Measurements from ENCODE around the gene CDV3.

CDV3 gene

DNA sequence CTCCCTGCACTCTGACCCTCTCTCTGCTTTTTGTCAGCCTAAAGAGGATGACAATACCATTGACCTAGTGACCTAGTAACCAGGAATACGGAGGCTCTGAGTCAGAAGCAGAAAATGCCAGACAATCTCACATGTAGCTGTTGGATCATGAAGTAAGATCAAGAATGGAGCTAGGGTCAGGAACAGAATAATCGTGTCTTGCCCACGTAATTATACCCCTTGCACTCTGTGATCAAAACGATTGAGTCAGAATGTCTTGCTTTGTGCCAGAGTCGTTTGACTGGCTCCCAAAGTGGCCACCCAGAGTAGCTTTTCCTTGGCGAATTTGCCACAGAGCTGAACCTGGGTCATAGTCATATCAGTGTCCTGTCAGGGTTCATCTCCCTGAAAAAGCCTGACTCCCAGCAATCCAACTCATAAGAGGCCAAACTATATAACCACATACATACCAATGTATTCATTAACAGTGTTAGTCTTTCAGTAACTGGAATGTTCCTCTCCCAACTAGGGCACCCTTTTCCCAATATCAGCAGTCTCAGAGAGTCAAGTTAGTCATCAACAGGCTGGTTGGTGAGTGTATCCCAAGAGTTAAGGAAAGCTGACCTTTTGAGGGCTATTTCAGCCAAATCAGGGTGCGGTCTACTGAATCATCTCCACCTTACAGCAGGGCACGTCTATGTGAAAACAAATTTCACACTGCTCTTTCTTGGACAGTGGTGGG, 5.0 kb upstream of the CDV3 start:
- DNase-seq (ENCODE audit: low spot score), result peak; percentile 72

DNA sequence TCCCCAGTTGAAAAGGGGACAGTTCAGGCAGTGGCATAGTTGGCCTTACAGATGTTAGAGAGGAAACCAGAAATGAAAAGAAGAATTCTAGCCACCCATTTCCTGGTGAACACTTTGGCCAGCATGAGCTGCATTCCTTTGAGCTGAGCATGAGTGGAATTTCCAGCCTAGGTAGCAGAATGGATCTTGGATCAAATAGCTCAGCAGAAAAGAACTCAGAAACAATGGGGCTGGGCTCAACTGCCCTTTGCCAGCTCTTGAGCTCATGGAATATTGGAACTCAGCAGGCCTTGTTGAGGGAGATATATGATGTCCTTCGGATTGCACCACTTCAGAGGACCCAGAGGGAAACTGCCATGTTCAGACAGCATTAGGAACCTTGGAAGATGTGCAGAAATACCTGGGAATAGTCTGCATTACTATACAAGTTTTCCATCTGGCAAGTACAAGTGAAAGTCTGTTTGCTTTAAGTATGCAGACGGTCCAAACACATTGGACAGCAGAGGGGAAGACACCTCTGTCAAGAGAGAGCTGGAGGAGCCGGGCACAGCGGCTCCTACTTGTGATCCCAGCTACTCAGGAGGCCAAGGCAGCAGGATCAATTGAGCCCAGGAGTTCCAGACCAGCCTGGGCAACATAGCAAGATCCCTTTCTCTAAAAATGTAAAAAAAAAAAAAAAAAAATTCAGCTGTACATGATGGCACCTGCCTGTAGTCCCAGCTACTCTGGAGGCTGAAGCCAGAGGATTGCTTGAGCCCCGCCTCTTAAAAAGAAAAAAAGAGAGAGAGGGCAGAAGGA, 3.1 kb upstream of the CDV3 start:
- DNase-seq (ENCODE audit: low spot score), result peak; percentile 24

DNA sequence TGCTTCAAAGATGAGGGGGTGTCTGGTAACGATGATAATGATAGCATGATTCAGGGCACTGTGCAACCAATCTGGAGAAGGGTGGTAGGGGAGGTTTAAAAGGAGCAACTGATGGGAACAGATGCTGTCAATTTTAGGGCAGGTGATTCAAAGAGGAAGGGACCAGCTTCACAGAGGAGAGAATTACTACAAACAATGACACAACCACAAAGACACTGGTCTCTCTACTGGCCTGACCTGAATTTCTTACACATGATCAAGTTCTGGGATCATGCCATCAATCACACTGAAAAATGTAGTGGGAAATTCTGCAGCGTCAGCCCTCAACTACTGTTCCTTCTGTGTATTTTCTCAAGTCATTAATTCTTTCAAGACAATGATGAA, 2.6 kb upstream of the CDV3 start:
- no peak for DNase-seq (ENCODE audit: low spot score)

DNA sequence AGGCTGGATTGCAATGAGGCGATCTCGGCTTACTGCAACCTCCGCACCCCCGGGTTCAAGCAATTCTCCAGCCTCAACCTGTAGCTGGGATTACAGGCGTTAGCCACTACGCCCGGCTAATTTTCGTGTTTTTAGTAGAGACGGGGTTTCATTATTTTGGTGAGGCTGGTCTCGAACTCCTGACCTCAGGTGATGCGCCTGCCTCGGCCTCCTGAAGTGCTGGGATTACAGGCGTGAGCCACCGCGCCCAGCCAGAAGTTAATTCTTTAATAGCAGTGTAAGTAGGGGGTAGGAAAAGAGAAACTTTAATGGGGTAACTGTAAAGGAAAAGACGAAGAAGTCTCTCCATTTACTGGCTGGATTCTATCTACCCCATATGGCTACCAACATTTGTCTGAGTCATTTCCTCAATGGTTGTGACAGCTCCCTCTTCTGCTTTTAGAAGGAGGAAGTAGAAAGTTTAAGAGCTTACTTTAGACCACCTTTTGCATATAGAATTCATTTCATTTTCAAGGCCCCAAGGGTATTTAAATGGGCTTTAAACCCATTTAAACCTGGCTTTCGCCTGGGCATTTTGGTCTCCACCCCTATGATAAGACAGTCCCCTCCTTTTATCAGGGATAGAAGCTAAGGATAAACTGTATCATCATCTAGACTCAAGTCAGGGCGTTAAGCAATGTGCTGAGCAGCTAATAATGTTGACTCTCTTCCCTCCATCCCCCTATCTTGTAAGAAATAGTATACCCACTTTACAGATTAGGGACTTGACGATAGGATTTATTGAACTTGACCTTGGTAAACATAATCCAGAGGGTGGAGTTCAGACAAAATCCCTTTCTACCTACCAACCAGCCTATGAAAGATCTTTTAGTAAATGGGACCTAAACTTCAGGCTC, 1.1 kb upstream of the CDV3 start:
- no peak for DNase-seq (ENCODE audit: low spot score)

DNA sequence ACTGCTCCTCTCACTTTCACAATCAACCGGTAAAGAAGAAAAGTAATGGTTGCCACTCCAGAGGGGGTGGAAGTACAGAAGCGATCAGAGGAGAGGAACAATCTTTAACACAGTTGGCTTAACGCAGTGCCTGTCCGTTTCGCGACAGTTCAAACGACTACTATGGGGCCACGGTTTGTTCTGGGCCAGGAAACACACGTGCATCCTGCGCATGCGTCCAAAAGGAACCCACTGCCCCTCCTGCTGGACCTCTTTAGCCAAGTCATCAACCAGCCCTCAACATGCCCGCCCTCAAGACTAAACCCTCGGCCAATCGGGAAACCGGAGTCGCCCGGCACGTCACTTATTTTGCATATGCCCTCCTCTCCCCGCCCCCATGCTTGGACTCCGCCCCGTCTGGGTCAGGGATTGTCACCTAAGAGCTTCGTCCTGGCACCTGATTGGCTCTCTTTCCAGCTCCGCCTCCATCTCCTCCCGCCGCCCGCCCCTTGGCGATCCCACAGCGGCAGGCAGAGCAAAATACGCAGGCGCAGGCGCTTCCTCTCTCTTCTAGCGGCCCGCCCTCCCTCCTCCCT, 345 bp upstream of the CDV3 start:
- DNase-seq (ENCODE audit: low spot score), result peak; percentile 88

DNA sequence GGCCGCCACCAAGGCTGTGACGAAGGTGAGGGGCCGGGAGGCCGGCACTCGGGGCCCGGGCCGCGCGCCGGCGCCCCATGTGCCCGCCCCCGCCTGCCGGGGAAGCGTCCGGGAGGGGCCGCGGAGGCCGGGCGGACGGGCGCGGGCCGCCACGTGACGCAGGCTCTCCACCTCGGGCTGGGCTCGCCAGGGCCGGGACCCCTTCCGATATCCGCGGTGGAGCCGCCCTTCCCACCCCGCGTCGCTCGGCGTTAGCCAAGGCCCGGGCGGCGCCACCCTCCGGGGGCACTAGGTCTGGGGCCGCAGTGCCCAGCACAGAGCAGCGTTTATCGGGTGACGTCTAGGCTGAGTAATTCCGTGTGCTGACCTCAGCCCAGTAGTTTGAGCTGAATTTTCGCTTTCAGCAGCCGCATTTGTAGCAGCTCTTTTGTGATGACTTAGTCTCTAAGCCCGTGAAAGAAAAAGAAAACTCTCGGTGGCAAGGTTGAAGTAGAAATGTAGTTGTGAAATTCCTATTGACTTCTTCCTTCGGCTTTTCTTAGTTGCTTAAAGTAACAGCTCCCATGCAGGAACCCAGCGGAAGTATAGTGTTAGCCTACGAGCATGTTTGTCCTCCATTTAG, 885 bp downstream of the CDV3 start:
- peak; percentile 34 for DNase-seq (ENCODE audit: low spot score)

DNA sequence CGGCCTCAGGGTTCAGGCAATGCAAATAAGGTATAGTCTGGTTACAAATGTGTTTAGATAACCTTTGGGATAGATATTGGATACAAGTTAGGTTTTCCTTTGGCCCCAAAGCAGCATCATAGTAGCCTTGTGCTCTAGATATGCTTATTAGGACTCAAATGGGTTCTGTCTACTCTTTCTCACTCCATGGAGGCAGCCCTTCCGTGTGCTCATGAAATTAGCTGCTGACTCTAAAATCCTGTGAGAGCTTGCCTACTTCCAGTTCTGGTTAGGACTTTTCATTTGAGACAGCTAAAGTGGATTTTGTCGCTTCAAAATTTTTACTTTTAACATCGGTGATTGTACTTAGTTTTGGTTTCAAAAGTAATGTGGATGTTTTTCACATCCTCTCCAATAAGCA, 1.6 kb downstream of the CDV3 start:
- no peak for DNase-seq (ENCODE audit: low spot score)

DNA sequence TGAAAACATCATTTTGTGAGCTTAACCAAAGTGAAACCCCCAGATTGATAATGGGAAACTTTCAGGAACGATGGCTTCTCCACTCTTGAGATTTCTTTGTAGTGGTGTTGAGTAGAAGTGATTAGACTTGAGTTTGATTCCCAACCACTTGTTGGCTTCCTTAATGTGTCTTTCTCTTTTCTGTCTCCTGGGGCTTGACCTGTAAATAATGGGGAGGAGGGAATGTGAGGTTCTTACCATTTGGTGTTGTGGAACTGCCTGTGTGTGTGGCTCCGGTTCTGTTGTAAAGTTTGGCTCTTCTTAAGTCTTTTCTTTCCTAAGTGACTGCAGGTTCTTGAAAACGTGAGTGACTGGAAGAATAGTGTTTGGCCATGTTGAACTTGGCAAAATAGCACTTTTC, 2.7 kb downstream of the CDV3 start:
- DNase-seq (ENCODE audit: low spot score), result no peak

DNA sequence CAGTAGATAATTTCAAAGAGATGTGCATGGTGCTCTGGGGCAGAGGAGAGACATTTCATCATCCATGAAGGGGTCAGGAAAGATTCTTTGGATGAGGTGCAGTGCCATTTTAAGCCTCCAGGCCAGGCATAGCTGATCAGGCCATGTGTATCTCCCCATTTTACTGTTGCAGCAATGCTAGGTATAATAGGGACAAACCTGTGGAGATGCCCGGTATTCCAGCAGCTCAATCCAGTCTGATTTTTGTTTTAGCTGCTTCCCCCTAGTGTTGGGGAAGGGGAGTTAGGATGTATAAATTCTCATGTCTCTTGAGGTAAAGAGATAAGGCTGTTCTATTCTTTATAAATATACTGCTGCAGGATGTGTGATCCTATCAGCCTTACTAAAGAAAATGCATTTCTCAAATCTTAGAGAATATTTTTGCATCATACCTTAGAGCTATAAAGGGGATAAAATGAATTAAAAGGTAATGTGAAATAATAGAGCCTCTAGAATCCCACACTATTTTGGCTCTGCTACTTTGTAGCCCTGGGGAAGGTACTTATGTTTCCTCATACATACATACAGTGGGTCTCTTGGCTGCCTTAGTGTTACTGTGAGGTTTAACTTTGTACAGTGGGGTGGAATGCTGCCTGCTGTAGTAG, 5.2 kb downstream of the CDV3 start:
- DNase-seq (ENCODE audit: low spot score), result peak; percentile 48

DNA sequence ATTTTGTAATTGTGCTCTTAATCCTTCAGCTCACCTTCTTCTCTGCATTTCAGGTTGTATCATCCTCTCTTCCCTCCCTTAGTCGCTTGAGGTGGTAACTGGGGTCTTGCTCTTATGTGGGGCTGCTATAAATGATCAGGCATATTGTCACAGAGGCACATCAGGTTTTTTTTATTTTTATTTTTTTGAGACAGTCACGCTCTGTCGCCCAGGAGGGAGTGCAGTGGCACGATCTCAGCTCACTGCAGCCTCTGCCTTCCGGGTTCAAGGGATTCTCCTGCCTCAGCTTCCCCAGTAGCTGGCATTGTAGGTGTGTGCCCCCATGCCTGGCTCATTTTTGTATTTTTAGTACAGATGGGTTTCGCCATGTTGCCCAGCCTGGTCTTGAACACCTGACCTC, 9.9 kb downstream of the CDV3 start:
- DNase-seq (ENCODE audit: low spot score), result no peak

DNA sequence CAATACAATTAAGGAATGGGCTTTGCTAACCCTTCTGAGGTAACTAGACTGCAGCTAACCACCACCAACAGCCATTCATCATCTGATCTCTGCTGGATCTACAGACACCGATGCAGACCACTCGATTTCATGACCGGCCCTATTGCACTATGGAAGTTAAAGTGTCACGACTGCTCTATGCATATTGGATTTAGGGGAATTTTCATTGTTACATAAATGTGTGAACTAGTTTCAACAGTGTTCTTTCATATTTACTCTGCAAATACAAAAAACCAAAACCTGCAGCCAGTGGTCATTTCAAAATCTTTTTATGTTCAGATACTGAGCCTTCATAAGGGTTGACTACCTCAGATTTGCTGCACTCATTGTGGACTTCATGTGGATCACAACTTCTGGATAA, 14.5 kb downstream of the CDV3 start:
- DNase-seq (ENCODE audit: low spot score), result no peak

DNA sequence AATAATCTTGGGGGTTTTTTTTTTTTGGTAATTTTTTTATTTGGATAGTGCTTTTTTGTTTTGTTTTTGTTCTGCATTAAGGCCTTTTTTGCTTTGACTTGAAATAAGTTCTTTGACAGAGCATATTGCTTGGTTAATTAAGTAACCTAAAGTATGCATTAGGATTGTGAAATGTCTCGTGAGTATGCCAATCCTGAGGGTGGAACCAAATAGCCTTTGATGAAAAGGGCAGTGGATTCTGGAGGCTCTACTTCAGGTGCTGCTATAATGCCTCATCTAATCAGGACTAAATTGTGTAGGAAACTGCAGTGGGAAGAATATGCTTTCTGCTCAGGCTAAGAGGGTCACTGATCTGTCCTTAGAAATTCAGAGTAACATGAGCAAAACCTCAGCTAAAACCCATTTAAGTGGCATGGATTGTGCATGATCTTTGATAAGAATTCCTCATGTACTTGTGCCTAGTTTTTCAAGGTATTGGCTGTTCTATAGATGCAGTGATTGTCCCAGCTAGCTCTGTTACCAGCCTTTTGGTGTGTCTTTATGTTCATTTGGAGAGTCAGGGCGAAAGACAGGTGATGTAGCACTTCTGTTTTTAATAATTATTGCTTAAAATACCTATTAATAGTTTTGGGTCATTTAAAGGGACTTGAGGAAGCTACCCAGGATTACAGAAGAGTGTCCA, 15.4 kb downstream of the CDV3 start:
- no peak for DNase-seq (ENCODE audit: low spot score)

DNA sequence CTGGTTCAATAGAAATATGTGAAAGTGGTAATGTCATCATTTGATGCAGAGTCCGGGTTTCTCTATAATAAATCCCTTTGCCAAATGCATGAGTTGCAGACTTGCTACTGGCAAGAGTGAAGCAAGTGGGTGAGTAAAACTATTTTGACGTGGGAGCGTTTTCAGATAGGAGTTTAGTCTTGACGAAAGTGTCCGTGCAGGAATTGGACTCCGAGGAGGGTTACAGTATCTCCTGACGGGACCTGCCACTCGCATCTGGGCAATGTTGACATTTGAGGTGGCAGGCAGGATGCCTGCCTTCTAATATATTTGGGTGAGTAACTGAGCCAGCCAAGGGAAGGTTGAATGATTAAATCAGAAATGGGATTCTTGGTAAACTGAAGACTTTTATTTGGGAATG, 16.0 kb downstream of the CDV3 start:
- no peak for DNase-seq (ENCODE audit: low spot score)

DNA sequence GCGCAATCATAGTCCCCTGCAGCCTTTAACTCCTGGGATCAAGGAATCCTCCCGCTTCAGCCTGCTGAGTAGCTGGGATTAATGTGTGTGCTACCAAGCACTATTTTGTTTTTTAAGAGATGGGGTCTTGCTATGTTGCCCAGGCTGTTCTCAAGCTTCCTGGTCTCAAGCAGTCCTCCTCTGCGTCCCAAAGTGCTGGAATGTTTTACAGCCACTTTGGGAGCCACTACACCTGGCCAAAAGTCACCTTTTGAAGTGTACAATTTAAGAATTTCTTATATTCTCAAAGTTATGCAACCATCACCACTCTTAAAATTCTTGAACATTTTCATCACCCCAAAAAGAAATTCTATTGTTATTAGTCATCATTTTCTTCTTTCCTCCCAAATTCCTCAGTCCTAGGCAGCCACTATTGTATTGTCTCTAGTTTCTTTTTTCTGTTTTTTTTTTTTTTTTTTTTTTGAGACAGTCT, 17.8 kb downstream of the CDV3 start:
- DNase-seq (ENCODE audit: low spot score), result peak; percentile 29

DNA sequence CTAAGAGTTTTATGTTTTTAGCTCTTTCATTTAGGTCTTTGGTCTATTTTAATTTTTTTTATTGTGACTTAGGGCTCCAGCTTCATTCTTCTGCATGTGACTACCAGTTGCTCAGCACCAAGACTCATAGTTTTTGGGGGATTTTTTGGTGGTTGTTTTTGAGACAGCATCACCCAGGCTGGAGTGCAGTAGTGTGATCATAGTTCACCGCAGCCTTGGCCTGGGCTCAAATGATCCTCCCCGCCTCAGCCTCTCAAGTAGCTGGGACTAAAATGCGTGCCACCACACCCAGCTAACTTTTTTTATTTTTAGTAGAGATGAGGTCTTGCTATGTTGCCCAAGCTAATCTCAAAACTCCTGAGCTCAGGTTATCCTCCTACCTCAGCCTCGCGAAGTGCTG, 19.4 kb downstream of the CDV3 start:
- no peak for DNase-seq (ENCODE audit: low spot score)

DNA sequence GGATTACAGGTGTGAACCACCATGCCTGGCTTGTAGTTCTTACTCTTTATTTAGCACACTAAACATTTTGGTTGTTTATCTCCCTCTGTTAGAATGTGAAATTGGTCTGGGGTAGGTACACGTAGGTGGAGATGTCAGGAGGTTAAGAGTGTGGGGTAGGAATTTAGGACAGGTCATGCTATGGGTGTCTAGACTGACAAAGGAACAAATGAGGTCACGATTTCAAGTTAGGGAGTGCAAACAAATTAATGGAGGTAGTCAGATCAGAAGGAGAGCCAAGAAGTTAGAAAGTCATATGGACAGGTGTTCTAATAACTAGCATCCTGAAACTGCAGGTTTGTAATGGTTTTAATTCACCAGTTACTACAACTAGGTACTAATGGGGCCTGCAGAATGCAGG, 19.8 kb downstream of the CDV3 start:
- no peak for DNase-seq (ENCODE audit: low spot score)

DNA sequence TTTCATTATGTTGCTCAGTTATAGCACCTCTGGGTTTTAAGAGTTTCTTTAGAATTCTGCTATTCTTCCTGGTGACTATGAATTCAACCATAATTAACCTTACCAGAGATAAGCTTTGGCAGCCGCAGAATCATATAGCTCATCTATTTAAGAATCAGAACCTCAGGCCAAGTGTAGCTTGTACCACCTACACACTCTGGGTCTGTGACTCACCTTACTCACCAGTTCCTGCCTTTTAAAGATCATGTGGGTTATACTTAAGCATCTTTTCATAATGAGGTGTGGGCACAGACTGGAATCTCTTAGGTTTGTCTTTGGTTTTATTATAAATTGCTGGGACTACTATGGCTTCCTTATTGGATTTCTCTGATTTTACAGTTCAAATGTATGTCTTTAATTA, 21.9 kb downstream of the CDV3 start:
- DNase-seq (ENCODE audit: low spot score), result no peak

DNA sequence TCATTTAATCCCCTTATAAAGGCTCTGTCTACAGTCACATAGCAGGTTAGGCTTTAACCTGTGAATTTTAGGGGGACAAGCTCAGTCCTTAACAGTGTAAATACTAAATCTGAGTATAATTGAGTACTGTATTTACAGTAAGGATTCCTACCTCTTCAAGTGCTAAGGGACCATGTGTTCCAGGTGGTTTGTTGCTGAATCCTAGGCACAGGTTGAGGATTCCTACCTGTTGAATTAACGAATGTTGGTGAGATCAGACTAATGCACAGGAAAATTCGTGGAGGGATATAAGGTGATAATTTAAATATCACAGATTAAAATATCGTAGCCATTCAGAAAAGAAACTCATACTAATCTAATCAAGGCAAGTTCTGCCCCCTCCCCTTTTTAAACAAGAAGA, 24.9 kb downstream of the CDV3 start:
- DNase-seq (ENCODE audit: low spot score), result no peak

DNA sequence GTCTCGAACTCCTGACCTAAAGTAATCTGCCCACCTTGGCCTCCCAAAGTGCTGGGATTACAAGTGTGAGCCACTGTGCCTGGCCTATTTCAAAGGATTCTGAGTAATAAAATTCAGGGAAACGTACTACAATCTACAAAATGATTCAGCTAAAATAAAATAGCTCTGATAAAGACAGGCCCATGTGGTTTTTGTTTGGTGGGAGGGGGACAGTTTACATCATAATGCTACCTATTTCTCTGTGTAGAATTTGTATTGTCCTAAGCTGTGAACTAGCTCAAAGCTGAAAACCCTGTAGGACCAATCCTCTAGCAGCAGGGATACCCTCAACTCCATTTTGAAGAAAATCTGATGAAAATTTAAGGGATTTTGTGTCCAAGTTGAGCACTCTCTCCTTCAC, 25.8 kb downstream of the CDV3 start:
- no peak for DNase-seq (ENCODE audit: low spot score)

DNA sequence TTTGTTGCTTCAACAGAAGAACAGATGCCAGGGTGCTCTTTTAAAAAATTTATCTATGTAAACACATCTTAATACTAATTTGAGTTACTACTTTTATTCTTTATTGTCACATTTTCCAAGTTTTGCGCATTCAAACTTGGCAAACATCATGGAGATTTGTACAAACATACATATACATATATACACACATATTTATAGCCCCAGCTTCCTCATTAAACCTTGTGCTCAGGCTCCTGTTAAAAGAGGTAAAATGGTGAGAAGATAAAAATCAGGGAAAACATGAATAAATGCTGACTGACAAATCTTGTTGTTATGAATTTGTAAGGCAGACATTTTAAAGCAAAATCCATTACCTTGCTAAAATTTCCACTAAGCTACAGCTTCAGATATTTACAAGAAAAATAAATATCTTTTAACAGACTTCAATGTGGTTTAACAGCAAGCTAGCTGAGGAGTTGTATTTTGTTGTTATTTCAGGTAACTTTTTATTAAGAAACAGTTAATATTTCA, 27.1 kb downstream of the CDV3 start:
- DNase-seq (ENCODE audit: low spot score), result no peak

DNA sequence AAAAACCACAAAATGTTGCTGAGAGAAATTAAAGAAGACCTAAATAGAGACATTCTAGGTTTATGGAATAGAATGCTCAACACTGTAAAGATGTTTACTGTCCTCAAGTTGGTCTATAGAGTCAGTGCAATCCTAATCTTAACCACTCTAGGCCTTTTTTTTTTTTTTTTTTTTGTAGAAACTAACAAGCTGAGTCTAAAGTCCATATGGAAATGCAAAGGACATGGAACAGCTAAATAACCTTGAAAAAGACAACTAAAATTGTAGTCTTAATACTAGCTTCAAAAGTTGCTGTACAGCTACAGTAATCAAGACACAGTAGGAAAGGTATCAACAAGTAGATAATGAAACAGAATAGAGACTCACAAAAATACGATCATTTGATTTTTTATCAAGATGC, 32.9 kb downstream of the CDV3 start:
- no peak for DNase-seq (ENCODE audit: low spot score)
